Measurements from ENCODE around the gene POMC. TPM values are rescaled to one million over a fixed set of nuclear protein-coding genes. Genes with fewer than 3 reads are reported as not detected.

The POMC gene
- total and polyA plus RNA-seq, 2 of the 13 experiments (the other 11 are each of a cell fraction or from before 2014, with no cell fraction given): not detected

DNA sequence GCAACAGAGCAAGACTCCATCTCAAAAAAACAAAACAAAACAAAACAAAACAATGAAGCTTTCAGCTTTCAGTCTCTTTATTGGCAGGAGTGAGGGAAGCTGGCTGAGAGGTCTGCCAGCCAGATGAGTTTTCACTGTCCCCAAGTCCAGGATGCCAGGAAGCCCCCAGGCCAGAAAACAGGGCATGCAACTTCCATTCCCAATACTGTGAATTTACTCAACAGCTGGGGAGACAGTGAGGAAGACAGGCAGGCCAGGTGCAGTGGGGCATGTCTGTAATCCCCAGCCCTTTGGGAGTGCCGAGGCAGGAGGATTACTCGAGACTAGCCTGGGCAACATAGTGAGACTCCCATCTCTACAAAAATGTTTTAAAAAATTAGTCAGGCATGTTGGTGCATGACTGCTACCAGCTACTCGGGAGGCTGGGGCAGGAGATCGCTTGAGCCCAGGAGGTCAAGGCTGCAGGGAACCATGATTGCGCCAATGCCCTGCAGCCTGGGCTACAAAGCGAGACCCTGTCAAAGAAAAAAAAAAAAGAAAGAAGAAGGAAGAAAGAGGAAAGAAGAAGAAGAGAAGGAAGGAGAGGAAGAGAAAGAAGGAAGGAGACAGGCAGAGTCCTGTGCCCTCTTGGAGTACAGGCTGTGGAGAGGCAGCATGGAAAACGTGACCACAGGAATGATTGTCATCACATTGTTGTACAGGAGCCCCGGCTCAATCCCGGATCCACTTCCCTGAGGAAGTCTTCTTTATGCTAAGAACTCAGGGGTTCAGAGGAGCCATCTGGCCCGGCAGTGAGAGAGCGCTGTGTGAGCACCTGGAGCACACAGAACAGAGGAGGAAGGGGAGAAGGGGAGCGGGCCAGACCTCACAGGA, 29.2 kb upstream of the POMC start (continued):
- TF ChIP-seq ZNF263 (CRISPR knock-in tag; IDR thresholded peaks at IDR 0.05) (peak; percentile 95), NR2F1 (CRISPR knock-in tag; IDR thresholded peaks at IDR 0.05) (0 out of 4 replicates have a peak, but pooled peaks of 1 of the 2 experiments have one; percentile 26), ZNF773 (CRISPR knock-in tag; IDR thresholded peaks at IDR 0.05; ENCODE audit: borderline replicate concordance) (no peak), ZNF709 (CRISPR knock-in tag; IDR thresholded peaks at IDR 0.05) (no peak), SOX6 (IDR thresholded peaks at IDR 0.05) (no peak), SOX6 (CRISPR knock-in tag; IDR thresholded peaks at IDR 0.05) (peak; percentile 37; the same call in 1 of the 2 replicates), ZBTB38 (CRISPR knock-in tag; IDR thresholded peaks at IDR 0.05) (no peak), ZNF761 (CRISPR knock-in tag; conservative IDR thresholded peaks at IDR 0.05) (no peak), SRSF1 (optimal IDR thresholded peaks at IDR 0.05; ENCODE audit: low read depth, low read length) (no peak)
- TF ChIP-seq, protein P1, sequence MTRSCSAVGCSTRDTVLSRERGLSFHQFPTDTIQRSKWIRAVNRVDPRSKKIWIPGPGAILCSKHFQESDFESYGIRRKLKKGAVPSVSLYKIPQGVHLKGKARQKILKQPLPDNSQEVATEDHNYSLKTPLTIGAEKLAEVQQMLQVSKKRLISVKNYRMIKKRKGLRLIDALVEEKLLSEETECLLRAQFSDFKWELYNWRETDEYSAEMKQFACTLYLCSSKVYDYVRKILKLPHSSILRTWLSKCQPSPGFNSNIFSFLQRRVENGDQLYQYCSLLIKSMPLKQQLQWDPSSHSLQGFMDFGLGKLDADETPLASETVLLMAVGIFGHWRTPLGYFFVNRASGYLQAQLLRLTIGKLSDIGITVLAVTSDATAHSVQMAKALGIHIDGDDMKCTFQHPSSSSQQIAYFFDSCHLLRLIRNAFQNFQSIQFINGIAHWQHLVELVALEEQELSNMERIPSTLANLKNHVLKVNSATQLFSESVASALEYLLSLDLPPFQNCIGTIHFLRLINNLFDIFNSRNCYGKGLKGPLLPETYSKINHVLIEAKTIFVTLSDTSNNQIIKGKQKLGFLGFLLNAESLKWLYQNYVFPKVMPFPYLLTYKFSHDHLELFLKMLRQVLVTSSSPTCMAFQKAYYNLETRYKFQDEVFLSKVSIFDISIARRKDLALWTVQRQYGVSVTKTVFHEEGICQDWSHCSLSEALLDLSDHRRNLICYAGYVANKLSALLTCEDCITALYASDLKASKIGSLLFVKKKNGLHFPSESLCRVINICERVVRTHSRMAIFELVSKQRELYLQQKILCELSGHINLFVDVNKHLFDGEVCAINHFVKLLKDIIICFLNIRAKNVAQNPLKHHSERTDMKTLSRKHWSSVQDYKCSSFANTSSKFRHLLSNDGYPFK (CRISPR knock-in tag; IDR thresholded peaks at IDR 0.05; ENCODE audit: borderline replicate concordance): 0 out of 2 replicates have a peak, but pooled peaks have one; percentile 43
- TF ChIP-seq, protein P2, sequence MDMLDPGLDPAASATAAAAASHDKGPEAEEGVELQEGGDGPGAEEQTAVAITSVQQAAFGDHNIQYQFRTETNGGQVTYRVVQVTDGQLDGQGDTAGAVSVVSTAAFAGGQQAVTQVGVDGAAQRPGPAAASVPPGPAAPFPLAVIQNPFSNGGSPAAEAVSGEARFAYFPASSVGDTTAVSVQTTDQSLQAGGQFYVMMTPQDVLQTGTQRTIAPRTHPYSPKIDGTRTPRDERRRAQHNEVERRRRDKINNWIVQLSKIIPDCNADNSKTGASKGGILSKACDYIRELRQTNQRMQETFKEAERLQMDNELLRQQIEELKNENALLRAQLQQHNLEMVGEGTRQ (IDR thresholded peaks at IDR 0.05; ENCODE audit: low read depth, low read length): peak; percentile 83
- TF ChIP-seq, protein P2 (CRISPR knock-in tag; IDR thresholded peaks at IDR 0.05; ENCODE audit: borderline replicate concordance): peak; percentile 84; the same call in 1 of the 2 replicates
- TF ChIP-seq, protein P3, sequence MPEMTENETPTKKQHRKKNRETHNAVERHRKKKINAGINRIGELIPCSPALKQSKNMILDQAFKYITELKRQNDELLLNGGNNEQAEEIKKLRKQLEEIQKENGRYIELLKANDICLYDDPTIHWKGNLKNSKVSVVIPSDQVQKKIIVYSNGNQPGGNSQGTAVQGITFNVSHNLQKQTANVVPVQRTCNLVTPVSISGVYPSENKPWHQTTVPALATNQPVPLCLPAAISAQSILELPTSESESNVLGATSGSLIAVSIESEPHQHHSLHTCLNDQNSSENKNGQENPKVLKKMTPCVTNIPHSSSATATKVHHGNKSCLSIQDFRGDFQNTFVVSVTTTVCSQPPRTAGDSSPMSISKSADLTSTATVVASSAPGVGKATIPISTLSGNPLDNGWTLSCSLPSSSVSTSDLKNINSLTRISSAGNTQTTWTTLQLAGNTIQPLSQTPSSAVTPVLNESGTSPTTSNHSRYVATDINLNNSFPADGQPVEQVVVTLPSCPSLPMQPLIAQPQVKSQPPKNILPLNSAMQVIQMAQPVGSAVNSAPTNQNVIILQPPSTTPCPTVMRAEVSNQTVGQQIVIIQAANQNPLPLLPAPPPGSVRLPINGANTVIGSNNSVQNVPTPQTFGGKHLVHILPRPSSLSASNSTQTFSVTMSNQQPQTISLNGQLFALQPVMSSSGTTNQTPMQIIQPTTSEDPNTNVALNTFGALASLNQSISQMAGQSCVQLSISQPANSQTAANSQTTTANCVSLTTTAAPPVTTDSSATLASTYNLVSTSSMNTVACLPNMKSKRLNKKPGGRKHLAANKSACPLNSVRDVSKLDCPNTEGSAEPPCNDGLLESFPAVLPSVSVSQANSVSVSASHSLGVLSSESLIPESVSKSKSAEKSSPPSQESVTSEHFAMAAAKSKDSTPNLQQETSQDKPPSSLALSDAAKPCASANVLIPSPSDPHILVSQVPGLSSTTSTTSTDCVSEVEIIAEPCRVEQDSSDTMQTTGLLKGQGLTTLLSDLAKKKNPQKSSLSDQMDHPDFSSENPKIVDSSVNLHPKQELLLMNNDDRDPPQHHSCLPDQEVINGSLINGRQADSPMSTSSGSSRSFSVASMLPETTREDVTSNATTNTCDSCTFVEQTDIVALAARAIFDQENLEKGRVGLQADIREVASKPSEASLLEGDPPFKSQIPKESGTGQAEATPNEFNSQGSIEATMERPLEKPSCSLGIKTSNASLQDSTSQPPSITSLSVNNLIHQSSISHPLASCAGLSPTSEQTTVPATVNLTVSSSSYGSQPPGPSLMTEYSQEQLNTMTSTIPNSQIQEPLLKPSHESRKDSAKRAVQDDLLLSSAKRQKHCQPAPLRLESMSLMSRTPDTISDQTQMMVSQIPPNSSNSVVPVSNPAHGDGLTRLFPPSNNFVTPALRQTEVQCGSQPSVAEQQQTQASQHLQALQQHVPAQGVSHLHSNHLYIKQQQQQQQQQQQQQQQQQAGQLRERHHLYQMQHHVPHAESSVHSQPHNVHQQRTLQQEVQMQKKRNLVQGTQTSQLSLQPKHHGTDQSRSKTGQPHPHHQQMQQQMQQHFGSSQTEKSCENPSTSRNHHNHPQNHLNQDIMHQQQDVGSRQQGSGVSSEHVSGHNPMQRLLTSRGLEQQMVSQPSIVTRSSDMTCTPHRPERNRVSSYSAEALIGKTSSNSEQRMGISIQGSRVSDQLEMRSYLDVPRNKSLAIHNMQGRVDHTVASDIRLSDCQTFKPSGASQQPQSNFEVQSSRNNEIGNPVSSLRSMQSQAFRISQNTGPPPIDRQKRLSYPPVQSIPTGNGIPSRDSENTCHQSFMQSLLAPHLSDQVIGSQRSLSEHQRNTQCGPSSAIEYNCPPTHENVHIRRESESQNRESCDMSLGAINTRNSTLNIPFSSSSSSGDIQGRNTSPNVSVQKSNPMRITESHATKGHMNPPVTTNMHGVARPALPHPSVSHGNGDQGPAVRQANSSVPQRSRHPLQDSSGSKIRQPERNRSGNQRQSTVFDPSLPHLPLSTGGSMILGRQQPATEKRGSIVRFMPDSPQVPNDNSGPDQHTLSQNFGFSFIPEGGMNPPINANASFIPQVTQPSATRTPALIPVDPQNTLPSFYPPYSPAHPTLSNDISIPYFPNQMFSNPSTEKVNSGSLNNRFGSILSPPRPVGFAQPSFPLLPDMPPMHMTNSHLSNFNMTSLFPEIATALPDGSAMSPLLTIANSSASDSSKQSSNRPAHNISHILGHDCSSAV (CRISPR knock-in tag; IDR thresholded peaks at IDR 0.05; ENCODE audit: borderline replicate concordance): no peak

Data from HepG2 (cell line).